Stimulated activated CD8-positive, alpha-beta memory T cell treated with anti-CD3 and anti-CD28 coated beads, Interleukin-4, amount 100 ng/mL, for 48 hours (primary cell): ENCODE data around the gene DPYSL3.

Experiments
- DNase-seq: peaks from one replicate; pipeline ENCODE4 v3.0.0-alpha.2; 2020

DPYSL3 gene

DNA sequence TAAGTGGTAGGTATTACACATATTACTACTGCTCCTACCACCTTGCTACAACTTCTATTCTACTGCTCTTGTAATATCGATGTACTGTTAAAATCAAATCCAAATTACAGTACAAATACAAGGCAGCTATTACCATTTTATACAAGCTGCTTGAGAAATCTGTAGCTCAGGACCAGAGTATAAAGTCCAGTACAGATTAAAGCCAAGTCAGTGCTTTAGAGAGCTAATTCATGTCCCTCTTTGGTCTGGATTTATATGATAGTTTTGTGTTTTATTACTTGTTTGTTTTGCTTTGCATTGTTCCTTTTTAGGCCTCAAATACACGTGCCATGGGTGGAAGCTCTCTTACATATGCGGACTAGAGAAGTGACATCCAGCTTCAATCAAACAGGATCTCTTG lies 75.8 kb downstream of the DPYSL3 start:
- DNase-seq, result no peak

DNA sequence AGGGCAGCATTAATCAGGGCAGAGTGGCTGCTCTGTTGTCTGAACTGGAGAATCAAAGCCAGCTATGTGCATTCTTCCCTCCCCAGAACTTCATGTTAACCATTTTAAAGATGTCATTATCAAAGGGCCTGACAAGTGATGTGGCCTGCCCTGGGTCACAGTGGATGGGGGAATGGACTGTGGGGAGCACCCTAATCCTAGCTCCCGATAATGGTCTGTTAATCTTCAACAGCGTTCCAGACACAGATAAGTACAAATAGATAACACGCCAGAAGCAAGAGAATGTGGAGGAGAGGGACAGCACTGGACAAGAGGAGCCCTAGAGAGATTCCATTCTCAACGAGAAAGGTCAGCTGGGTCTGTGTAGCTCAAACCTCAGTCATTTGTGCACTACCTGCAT lies 77.5 kb downstream of the DPYSL3 start:
- no peak for DNase-seq

DNA sequence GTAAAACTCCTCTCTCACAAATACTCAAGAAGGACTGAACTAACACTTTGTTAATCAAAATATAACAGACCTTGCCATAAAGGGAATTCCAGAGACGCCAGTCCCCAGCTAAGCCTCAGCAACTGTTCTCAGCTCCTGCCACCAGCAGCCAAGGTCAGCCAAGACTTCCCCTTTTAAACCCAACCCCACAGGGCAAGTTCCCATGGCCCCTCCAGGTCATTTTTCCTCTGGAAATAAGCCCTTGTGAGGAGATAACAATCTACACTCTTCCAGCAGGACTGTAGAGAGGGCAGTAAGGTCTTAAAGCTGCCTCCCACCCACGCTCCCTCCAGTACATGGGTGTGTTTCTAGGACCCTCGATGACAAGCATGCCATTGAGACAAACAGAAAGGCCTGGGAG lies 78.3 kb downstream of the DPYSL3 start:
- no peak for DNase-seq

DNA sequence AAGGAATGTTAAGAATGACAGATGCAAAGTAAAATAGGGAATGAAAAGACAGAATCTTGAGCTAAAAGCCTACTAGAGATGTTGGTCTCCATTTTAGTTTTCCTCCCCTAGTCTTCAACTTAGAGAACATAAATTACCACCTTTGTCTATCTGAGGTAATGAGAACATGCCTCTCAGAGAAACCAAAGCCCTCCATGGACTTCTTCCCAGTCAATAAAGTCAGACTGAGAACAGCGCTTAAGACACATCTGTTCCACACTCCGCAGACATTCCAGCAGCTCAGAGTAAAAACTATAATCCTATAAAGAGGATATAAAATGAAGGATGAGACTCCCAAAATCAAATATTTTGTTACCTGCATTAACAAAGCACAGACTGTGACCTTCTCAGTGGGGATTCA lies 79.2 kb downstream of the DPYSL3 start:
- DNase-seq, result no peak

DNA sequence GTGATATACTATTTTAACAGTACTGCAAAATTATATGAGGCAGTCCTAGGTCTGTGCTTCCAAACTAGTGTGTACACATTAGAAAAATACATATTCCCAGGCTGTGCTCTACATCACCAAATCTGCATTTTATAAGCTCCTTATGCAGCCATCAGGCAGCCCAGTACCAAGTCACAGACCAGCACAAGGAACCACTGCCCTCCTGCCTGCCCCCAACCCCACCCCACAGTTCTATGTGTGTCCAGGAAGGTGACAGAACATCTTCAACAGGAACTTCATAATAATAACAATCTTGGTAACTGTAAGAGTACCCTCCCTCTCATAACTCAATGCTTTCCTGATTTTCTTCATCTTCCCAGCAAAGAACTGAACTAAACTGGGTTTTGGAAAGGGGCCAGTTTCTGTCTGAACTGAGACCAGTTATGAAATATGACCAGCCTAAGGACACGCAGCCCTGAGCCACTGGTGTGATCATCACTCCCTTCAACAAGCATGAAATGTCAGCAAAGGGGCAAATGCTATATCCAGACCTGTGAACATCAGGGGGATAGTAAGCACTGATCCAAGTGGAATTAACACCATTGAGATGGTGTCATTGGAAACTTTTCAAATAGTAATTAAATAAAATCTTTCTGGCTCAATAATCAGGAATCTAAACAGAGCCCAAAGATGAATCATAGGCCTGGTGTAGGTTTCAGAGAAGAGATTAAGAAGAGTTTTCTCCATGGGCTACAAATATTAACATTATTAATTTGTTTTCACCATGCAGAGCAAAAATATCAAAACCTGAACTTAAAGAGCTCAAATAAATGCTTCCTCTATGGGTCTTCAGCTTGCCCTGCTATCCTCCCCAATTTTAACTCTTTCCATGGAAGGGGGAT lies 82.1 kb downstream of the DPYSL3 start:
- no peak for DNase-seq

DNA sequence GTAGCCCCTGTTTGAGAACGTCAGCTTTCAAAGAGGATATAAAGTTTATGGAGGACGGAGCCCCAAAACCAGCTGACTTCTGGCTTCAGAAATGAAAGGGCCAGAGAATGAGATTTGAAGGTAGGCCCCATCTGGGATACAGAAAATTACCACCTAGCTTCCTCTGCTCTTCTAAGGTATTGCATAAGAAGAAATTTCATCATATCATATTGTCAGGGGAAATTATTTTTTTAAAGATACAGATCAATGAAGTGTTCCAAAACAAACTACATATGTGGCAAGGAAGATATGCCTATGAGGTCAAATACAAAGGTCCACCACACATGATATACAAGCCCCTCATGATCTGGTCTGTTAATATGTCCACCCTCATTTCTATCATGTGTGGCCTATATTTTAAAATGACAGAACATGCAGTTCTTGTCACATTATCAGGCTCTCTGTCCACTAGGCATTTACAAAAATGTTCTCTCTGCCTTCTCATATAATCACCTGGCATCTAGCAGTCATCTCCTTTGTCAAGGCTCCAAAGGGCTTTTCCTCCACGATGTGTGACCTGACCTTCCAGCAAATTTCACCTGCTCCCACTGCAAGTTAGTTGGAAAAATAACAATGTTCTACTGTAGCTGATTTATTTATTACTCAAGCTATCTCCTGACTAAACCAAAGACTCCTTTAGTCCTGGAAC lies 83.1 kb downstream of the DPYSL3 start:
- DNase-seq, result no peak

DNA sequence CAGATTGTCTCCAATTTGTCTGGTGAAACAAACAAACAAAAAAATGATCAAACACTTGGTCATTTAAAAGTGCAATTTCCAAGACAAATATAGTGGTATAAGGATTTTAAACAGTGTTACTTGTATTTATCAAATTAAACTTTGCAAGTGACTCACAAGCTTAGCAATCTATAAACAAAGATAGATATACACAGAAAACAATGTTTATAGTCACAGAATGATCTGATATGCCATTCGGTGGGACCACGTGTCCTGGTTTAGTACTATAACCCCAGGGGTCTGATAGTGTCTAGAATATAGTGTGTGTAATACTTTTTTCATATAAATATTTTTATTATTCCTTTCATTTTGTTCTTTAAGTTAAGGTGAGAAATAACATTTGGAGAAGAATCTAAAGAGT lies 91.3 kb downstream of the DPYSL3 start:
- no peak for DNase-seq

DNA sequence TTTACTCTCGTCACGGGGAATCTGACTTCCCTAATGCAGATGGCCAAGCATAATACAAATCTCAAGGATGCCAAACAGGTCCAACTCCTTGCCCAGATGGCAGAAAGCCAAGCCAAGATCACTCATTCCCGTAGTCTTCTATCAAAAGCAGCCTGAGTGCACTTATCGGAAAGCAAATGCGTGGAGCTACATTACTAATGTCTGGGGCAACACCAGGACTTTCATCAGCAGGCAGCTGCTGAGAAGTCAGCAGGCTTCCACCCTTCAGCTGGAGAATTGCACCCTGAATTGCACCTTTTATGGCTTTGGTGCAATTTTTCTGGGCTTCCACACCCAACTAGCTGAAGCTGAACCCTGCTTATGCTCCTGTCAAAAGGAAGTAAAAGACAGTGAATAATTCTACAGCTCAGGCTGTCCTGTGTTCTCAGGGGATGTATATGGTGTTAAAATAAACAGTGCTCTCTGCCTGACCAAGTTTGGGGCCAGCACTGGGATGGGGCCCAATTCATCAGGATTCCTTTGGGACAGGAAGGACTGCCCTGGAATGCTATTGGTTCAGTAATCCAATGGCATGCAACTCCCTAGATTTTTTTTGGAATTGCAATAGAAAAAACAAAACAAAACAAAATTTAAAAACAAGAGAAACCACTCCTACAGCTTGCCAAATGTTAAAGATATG lies 92.6 kb downstream of the DPYSL3 start:
- no peak for DNase-seq

DNA sequence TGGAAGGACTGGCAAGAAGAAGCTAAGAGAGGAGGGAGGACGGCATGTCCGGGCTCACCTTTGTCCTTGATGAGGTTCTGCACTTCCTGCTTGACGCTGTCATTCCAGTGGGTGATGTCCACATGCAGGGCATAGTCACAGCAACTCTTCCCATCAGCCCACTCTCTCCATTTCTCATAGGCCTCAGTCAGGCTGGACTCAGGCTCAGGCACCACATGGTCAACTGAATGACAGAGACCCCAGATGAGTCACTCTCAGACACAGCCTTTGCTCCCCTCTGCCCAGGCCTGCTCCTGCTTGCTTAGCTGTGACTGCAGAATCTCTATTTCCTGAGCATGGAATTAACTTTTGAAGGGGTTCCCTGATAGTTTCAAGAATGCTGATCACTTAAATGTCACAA lies 94.2 kb downstream of the DPYSL3 start:
- DNase-seq, result no peak

DNA sequence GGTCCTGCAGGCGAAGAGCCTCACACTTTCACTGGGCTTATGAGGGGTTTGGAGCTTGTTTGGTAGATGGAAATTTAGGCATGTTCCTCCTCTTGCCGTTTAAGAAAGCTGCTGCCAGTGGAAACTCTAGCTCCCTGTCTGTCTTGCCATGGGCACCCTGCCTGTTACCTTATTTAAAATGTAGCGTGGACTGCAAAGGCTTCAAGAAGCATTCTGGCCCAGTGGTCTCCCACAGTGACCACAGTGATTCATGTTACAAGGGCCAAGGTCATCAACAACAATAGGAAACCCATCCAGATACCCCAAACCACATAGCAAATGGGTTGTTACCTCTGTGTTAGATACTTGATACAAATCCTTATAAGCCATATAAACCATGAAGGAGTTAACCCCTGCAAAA lies 96.6 kb downstream of the DPYSL3 start:
- no peak for DNase-seq

DNA sequence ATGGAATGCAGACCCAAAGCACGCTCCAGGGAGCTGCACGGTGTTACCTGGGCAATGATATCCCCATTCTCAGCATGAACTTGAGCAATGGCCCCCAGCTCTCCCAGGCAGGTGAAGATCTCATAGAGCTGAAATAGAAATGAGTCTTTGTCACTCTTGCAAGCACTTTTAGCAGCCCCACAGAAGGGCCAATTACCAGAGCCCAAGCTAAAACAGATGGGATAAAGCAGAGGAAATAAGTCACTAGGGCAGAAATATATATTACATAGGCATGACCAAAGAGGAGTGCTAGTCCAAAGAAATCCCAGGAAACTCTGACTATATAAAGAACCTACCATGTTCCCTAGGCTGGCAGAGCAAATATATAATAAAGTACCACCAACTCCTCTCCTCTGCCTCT lies 97.3 kb downstream of the DPYSL3 start:
- DNase-seq, result no peak

DNA sequence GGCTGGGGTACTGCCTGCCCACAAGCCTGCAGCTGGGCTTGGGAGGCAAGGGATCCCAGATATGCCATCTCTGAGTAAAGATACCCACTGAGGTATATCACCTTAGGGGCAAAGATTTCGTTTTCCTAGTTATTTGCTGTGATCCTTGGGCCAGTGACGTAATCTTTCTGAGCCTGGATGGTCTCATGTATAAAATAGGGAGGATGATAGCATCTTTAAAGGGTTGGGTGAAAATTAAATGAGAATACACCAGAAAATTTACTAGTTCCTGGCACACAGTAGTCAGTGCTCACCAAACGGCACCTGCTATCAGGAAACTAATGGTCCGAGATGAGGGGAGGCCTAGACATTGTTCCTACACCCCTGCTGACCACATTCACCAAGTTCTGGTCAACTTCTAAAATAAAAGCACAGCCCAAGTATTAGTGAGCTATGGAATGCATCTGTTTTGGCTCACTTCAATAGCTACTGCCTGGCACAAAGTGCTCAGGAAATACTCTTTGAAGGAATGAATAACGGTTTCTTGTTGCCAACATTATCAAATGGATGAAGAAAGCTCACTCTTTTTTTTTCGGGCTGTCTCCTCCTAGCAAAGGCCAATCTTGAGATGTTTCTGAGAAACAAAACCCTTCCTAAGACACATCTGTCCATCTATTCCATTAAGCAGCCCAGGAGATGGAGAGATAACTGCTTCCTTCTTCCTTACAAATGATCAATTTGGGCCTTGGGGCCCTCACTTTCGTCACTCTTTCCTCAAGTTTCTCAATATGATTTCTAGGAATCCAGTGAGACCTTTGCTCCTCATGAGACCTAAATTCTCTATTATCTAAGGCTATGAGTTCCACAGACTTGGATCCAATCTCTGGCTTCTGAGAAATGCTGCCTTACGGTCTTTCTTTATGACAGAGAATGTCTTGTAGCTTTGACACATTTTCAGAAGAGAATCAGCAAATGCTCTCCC lies 98.2 kb downstream of the DPYSL3 start:
- no peak for DNase-seq

DNA sequence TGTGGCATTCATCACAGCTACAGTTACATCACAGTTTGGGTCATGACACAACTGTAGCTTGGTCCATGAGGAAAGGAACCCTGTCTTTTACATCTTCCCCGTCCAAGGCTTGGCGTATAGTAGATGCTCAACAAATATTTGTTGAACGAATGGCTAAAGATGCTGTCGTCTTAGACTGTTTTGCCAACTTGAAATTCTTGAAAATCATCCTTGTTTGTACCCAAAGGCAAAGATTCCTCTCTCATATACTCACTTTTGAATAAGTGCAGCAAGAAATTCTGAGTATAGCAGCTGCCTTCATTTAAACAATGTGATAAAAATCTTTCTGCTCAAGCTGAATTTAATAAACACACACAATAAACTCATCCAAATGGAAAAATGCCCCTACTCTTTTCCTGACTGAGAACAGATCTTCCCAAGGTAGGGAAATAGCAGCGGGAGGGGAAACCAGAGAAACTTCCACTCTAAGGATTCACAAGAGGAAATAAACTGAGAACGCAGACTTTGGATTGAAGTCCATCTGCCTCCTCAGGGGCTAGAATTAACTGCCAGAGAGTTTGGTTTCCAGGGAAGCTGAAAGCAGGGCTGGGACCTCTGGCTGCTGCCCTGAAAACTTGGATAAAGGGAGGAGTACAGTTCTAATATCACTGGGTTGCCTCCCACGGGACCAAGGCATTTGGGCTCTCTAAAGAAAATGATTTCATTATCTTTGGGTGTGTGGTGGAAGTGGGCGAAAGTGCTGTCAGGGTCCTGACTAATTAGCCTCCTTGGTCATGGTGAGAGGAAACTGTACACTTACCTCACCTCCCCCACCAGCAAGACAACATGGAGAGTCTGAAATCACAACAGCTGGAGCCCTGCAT lies 99.1 kb downstream of the DPYSL3 start:
- DNase-seq, result no peak

DNA sequence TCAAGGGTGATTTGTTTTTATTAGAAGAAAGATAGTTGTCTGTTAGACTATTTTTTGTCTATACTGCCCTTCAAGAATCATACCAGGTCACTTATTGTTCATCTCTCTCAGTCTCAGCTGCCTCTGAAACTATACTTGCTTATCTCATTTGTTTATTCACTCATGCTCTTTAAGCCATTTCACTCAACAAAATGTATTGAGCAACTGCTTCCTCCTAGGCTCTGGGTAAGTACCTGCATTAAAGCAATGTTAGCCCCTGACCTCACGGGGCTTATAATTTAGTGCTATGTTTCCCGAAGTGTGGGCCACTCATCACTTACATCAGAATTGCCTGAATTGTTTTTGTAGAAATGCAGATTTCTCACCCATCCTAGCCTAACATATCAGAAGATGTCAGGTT lies 100.9 kb downstream of the DPYSL3 start:
- DNase-seq, result no peak

DNA sequence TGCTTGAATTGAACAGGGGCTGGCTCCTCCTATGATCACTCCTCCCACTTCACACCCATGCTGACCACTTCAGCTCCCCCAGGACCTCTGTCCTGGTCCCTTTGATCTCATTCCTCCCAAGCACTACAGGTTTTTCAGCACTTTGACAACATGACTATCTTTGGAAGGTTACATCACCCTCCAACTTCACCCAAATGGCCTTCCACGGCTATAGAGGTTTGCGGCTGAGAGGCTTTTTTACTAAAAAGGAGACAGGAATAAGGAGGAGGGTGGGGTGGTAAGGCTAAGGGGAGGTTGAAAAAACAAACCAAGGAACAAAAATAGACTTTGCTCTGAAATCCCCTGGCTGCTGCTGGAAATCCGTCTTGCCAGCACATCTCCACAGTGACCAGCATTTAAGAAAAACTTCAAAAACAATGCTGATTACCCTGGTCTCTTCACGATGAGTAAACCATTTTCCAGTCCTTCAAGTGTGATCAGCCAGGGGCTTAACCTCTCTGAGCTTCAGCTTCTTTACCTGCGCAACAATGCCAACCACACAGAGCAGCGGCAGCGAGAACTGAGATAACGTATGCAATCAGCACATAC lies 102.7 kb downstream of the DPYSL3 start:
- no peak for DNase-seq

DNA sequence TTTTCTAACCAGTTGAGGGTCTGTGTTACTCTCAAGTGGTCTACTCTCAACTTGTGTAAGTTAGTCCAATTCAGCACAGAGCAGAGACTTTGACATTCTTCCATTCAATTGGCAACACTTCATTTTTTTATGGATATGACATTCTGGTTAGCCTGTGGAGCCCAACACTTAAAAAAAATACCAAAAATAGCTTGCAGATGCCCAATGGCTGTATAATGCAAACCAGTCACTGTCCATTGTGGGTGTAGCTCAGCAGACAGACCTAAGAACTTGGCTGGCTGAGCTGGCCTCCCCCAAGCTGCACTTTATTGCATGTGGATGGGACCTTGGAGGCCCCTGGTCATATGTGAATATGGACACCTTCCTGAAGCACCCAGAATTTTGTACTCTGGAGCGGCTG lies 103.2 kb downstream of the DPYSL3 start:
- DNase-seq, result no peak

DNA sequence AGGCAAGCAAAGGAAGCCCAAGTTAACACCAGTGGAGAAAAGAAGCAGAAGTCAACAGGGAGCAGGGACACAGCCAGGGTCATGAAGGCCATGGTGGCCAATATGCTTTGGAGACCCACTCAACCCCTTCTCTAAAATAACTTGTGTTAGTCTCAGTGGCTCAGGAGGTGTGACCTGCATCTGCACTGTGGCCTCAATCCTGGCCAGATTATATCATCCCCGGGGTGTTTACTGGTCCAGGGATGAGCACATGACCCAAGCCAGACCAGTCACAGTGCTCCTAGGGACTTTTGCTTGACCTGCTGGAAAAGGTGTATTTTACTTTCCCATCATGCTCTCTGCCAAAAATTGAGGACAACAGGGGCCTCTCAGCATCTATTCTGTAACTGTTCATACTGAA lies 105.2 kb downstream of the DPYSL3 start:
- DNase-seq, result no peak

DNA sequence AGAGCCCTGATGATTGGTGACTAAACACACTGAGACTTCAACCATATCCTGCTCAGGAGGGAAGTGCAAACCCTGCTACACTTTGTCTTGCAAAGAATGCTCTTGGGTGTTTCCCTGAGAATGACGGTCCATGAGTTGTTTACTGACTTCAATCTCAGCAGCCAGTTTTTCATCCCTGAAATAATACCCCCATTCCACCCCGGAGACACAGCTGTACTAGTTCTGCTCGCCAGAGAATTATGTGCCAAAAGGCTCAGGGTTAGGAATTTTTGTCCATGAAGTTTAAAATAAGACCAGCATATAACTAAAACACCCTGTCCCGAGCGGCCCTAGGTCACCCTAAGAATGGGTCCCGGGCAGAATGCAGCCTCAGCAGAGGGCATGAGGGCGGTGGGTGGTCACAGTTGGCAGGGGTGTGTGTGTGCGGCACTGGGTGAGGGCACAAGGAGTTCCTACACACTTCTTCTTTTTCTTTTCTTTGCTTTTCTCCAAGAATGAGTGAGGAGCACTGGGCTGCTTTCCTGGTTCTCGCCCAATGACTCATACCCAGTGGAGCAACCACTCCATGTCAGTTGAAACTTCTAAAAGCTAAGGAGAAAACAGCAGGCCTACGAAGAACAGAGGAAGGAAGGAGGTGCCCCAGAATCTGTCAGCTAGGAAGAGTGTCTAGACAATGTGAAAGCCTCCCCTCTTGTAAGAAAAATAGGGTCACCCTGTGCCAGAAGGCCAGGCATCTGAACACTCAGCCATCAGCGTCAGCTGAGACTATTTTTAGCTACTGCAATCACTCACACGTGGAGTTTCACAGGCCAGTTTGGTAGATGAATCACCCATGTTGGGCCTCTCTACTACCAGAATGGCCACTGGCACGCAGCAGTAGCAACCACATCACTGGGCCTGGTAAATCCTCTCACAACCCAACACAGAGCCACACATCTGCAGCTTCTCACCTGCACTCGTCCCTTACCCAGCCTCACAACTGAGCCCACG lies 105.9 kb downstream of the DPYSL3 start:
- no peak for DNase-seq

DNA sequence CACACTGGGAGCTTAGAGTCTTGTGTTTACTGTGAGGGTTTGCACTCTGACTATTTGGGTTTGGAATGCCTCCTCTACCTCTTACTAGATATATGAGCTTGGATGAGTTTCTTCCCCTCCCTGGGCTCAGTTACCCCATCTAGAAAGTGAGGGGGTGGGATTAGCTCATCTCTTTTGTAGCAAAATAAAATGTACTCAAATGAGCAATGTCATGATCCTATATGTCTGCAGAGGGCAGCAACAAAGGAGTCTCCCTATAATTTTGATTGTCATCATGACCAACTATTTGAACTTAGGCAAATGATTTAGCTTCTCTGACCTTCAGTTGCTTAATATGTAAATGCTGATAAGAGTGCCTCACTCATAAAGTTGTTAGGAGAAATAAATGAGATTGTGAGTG lies 109.0 kb downstream of the DPYSL3 start:
- DNase-seq, result no peak
